GM12891 (cell line): ENCODE measurements around the gene PRPF6.

Experiments used
- DNase-seq: peaks from one replicate; pipeline ENCODE4 v3.0.0; 2011; ENCODE audit warnings: low spot score; ENCODE audit not compliant: insufficient read length
- FAIRE-seq: peaks from 2 replicates; lab custom pipeline; 2011; peaks lifted over from hg19 to GRCh38; lab: Jason Lieb, UNC
- PAX5 ChIP-seq: IDR thresholded peaks from 2 replicates; pipeline ENCODE4 v1.6.1; 2011; ENCODE audit warnings: low read length, moderate library complexity, mild to moderate bottlenecking; ENCODE audit not compliant: insufficient read depth, severe bottlenecking
- POLR2A ChIP-seq: IDR thresholded peaks from 2 replicates; pipeline ENCODE4 v1.6.1; 2011; ENCODE audit warnings: low read depth, low read length, control low read depth
- POLR2AphosphoS5 ChIP-seq: IDR thresholded peaks from 2 replicates; pipeline ENCODE4 v1.6.1; 2011; ENCODE audit warnings: low read depth, low read length, control low read depth
- POU2F2 ChIP-seq: IDR thresholded peaks from 2 replicates; pipeline ENCODE4 v1.6.1; 2011; ENCODE audit warnings: low read depth, mild to moderate bottlenecking, control low read depth, low read length, moderate library complexity
- SPI1 ChIP-seq: IDR thresholded peaks from 2 replicates; pipeline ENCODE4 v1.6.1; 2011; ENCODE audit warnings: low read depth, low read length, control low read depth
- TAF1 ChIP-seq: IDR thresholded peaks from 2 replicates; pipeline ENCODE4 v1.6.1; 2011; ENCODE audit warnings: low read depth, low read length, control low read depth

The PRPF6 gene

DNA sequence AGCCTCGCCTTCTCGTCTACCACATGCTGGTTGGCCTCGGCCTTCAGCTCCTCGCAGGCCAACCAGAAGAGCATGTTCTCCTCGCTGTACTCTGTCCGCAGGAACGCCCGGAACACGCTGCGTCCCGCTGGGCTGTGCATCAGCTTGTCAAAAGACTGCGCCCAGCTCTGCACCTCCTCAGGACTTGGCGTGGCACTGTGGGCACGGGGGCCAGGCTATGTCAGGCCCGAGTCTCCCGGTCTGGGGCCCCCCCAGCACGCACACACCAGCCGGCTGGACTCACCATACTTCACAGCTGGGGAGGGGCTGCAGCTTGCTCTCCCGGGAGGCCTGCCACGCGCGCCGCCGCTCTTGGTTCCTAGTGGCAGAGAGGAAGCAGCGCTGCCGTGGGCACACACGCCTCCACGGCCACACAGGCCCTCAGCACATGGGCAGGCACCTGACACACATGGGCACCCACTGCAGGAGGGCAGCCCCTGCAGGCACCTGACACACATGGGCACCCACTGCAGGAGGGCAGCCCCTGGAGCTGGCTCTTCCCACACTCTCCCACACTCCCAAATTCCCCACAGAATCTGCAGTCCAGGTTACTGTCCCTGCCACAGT lies 93.4 kb downstream of the PRPF6 start:
- FAIRE-seq (no peak), DNase-seq (no peak)
- no peak for TF ChIP-seq POLR2A
- no peak for TF ChIP-seq SPI1
- no peak for TF ChIP-seq PAX5
- TF ChIP-seq TAF1, result no peak
- TF ChIP-seq POLR2AphosphoS5, result no peak
- no peak for TF ChIP-seq POU2F2

- DNase-seq, result no peak
- no peak for TF ChIP-seq PAX5
- TF ChIP-seq POLR2AphosphoS5, result no peak
- no peak for TF ChIP-seq POLR2A
- TF ChIP-seq SPI1, result no peak
- no peak for TF ChIP-seq TAF1
- TF ChIP-seq POU2F2, result no peak
- FAIRE-seq, result no peak
These were observed 94.0 kb downstream of the PRPF6 start for GRCh38 chr20:64074963-64075362.

- DNase-seq, result no peak
- FAIRE-seq, result no peak
- no peak for TF ChIP-seq PAX5
These were observed 94.6 kb downstream of the PRPF6 start for GRCh38 chr20:64075556-64075955.

- no peak for TF ChIP-seq TAF1
- no peak for TF ChIP-seq POU2F2
- TF ChIP-seq PAX5, result no peak
- TF ChIP-seq POLR2AphosphoS5, result no peak
- DNase-seq (no peak), FAIRE-seq (peak; percentile 68)
These were observed 95.4 kb downstream of the PRPF6 start for GRCh38 chr20:64076061-64076997.

- DNase-seq, result peak; percentile 77
- TF ChIP-seq POU2F2 (no peak), POLR2A (no peak), TAF1 (no peak), PAX5 (no peak), POLR2AphosphoS5 (peak; percentile 56; the same call in 1 of the 2 replicates), SPI1 (peak; percentile 93)
- FAIRE-seq, result no peak
These were observed 96.2 kb downstream of the PRPF6 start for GRCh38 chr20:64077094-64077493.

DNA sequence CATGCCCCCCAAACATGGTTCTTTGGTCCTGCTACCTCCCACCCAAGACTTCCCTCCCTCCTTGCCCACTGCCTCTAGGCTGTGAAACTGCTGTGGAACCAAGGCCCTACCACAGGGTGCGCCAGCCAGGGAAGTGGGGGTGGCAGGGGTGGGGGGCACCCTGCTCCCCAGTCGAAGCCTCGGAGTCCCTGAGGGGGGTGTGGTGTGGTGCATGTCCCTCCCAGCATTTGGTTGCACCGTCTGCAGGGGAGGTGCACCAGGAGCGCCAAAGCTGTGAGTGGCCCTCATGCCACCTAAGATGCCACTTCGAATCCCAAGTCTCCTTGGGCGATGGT lies 96.6 kb downstream of the PRPF6 start:
- DNase-seq (no peak), FAIRE-seq (no peak)
- TF ChIP-seq POU2F2 (no peak), POLR2AphosphoS5 (no peak), SPI1 (no peak), TAF1 (no peak), POLR2A (no peak), PAX5 (no peak)

DNA sequence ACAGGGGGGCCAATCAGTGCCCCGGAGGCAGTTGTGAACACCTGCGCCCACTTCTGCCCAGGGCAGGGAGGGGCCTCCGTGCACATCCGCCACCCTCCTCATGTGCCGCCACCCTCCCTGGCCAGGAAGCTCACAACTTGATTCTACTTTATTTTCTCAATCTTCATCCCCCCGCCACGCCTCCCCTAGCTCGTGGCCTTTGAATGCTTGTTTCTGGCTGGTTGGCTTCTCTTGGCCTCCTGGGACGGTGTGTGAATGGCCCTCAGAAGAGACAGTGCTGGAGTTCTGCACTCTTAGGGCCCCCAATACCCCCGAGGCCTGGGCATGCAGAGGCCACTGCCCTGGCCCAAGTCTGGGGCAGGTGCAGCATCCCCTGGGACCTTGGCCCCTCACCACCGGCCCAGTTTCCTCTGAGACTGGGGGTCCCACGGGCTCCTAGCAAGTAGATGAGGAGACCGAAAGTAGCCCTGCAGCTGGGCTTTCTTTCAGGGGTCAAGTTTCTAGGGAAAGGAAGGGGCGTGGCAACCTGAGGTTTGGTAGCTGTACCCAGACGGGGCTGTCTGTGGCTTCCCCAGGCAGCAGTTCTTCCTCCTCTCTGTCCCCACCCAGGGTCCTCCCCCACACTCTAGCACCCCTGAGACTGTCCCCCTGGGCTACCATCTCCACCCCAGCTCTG lies 97.1 kb downstream of the PRPF6 start:
- TF ChIP-seq TAF1, result no peak
- TF ChIP-seq POLR2A, result no peak
- no peak for TF ChIP-seq SPI1
- TF ChIP-seq POU2F2, result no peak
- no peak for TF ChIP-seq PAX5
- DNase-seq (no peak), FAIRE-seq (peak; percentile 87)

DNA sequence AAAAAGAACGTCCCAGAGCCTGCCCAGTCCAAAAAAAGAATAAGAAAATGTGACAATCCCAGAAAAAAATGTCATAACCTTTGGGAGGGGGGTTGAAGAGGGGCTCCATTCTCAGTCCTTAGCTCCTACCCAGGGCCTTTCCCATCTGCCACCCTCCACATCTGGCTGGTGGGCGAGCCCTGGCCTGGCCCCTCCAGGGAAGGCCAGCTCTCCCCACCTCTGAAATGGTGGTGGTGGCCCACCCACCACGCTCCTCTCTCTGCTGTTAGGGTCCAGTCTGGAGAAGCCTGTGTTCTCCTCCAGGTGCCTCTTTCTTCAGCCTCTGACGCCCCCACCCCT lies 98.0 kb downstream of the PRPF6 start:
- no peak for DNase-seq
- FAIRE-seq, result no peak
- TF ChIP-seq POU2F2, result no peak
- no peak for TF ChIP-seq POLR2AphosphoS5
- TF ChIP-seq PAX5, result no peak
- TF ChIP-seq TAF1, result no peak
- no peak for TF ChIP-seq SPI1
- no peak for TF ChIP-seq POLR2A

- TF ChIP-seq SPI1 (peak; percentile 80), TAF1 (no peak)
- DNase-seq (peak; percentile 70), FAIRE-seq (peak; percentile 94)
These were observed 98.5 kb downstream of the PRPF6 start, which contains the start of gene RGS19 for GRCh38 chr20:64079273-64080012. Gene RGS19 (minus strand): TSS chr20:64079518. CDS start chr20:64076886, 2,632 bp downstream.
